ENCODE data around the gene ADCY2.

GRCh38 chr5:7877851-7878250 lies 481.9 kb downstream of the ADCY2 start:
- TF ChIP-seq CTCF (IDR thresholded peaks at IDR 0.05) = no peak
- no peak for TF ChIP-seq POLR2A (IDR thresholded peaks at IDR 0.05)

All from esophagus squamous epithelium (tissue), 4 donors.